GM19099 (cell line): ENCODE data around the gene FOXP1.

ENCODE experiments used
- POLR2A ChIP-seq: IDR thresholded peaks from 3 replicates; pipeline ENCODE4 v1.6.1; 2011; ENCODE audit warnings: low read depth; ENCODE audit not compliant: insufficient read length; ENCODE audit errors: extremely low read depth

The FOXP1 gene

DNA sequence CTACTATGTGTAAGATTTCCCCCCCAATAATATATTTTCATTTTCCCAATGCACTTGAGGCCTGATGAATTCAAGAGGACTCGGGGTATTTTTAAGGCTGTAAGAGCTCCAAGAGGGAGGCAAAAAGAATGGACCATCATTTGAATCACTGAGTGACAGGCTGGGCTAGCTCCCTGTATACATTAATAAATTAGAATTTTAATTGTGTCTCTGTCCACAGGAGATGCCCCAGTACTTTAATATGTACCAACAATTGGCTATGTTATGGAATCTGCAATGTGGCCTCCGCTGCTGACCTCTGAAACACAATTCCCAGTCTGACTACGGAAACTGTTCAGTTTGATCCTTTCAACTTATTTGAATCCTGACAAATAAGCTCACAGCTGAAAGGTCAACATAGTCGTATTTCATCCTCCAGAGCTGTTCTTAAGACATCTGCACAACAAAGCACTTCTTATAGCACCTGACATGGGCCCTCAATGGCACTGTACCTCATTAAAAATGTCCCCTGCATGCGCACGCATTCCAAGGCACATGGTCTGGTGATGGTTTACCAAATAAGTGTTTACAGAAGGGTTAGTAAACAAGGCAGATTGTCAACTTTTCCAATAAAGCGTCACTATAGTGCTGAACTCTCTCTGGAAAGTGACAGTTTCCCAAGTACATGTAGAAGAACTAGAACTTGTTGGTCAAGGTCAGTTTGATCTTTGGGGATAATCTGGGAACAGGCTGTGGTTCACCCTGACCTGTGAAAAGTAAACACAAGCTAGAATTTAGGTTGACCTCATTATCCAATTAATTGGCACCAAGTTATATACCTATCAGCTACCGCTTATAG is 472.9 kb downstream of the FOXP1 start:
- no peak for TF ChIP-seq POLR2A

GRCh38 chr3:71109977-71110285 is 473.6 kb downstream of the FOXP1 start:
- no peak for TF ChIP-seq POLR2A

DNA sequence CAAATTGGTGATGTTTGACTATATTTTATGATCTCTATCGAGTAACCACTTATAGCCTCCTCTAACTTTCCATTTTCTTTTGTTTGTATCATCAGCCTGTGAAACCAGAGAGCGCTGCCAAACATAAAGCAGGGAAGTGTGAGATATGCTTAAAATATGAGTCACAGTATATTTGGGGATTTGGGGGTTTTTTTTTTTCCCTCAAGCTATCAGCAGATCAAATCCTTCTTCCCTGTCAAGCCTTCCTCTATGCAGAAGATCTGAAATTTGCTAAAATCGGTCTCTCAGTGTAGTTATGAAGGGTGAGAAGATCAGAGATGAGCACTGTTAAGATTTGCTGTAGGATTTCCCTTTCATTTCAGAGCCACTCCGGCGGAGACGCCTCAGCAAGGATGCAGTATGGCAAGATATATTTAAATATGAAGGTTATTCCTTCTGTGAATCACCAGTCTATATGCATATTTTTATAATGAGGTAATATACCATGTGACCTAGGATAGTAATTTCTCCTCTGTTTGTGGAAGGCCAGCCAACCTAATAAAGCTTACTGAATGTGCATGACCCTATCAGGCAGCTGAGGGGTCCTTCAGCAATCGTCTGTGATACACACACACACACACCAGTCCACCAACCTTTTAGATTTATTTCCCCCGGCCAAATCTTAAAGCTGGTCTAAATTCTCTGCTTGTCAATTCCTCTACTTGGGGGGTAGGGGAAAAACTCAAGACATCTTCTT is 474.1 kb downstream of the FOXP1 start:
- TF ChIP-seq POLR2A, result no peak

DNA sequence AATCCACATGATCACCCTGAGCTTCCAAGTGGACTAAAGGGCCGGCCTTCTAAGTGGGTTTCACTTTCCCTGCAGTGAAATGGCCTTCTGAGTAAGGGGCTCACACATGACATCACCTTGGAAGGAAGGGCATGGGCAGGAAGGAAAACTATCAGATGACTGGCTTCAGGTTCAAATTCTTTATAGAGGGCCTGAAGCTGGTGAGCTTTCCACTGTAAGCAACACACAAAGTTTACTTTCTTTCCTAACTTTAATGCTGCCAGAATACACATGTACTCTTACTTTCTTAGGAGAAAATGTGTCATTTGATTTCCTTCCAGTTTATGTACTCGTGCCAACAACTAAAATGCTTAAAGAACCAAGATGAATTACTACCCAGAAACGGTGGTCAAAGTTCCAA is 475.6 kb downstream of the FOXP1 start:
- no peak for TF ChIP-seq POLR2A

DNA sequence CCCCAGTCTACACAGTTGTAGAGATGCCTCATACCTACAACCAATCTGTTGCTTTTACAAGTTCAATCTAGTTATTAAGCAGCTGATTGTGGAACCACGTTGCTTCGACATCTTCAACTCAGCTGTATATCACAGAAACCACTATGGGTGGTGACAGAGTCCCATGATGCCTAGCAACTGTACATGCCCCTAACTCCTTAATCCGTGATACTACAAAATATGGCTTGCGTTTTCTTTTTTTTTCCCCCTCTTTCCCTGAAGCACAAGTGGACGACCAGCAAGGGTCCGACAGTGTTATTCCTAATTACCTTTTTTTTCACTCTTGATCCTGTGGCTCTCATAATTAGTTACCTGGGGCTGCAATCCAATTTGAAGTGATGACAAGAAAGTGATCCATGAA is 478.6 kb downstream of the FOXP1 start:
- no peak for TF ChIP-seq POLR2A

- no peak for TF ChIP-seq POLR2A
Observed at GRCh38 chr3:71104556-71104955, 479.0 kb downstream of the FOXP1 start.

GRCh38 chr3:71104121-71104541 is 479.4 kb downstream of the FOXP1 start:
- no peak for TF ChIP-seq POLR2A

DNA sequence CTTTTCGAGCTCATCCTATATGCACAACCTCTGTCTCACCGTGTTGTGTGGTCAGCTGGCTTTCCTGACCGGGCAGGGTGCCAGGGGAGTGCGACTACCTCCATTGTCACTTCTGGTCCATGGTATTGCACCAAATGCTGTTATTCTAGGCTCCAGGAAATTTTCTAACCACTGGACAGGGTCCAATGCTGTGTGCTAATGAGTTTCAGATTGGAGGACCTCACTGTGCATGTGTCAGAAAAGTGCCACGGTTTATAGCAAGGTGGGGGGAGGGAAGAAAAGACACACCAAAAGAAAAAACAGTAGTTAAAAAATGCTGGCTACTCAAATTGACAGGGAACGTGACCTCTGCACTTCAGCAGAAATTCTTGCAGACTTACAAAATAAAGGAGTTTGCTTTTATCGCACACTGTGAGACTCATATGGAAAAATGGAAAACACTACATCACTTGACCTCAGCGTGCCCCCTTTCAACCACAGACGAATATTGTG is 480.1 kb downstream of the FOXP1 start:
- TF ChIP-seq POLR2A, result no peak

DNA sequence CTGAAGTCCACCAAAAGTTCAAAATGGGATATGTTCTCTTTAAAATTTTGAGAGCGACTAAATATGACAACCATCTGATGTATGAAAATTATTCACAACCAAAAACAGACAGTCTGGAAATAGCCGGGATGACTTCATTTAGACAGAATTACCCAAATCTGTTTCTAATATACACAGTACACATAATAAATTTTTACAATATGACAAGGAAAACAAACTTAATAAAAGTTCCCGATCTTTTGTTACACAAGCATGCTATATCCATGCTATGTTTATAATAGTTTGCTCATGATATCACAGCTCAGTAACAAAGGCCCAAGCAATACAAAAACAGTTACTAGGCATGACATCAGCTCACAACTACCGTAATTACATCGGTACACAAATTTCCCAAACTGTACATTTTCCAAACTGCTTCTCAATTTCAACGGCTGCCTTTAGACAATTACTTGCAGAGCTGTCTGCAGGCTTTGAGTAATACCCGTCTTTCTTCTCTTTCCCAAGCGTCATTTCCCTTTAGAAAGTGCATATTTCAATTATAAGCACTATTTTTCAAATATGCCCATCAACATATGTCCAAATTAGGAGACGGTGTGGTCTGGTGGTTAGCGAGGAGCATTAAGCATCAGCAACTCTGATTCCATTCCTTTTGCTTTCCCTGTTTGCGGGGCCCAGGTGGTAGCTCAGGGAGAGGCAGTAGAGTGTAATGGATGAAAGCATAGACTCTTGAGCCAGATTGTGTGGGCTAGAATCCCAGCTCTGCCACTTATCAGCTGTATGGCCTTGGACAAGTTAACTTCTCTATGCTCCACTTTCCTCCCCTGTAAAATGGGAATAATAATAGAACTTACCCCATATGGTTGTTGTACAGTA is 481.2 kb downstream of the FOXP1 start:
- TF ChIP-seq POLR2A, result no peak

GRCh38 chr3:71101626-71102025 is 481.9 kb downstream of the FOXP1 start:
- no peak for TF ChIP-seq POLR2A

DNA sequence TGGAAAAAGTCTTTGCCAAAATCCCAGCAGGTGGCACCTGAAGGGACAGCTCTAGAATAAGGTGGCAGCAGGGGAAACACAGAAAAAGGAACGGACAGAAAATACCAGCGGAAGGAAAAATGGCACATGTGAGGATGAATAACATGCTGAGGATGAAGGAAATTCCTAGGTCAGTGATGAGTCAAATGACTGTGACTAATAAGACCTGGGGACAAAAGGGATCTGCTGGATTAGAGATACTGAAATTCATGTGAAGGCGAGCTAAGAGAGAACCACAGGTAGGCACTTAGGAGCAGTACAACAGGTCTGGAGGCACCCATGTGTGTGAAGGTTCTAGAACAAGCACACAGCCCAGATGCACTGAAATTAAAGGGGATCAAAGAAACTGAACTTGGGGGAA is 482.5 kb downstream of the FOXP1 start:
- TF ChIP-seq POLR2A, result no peak

DNA sequence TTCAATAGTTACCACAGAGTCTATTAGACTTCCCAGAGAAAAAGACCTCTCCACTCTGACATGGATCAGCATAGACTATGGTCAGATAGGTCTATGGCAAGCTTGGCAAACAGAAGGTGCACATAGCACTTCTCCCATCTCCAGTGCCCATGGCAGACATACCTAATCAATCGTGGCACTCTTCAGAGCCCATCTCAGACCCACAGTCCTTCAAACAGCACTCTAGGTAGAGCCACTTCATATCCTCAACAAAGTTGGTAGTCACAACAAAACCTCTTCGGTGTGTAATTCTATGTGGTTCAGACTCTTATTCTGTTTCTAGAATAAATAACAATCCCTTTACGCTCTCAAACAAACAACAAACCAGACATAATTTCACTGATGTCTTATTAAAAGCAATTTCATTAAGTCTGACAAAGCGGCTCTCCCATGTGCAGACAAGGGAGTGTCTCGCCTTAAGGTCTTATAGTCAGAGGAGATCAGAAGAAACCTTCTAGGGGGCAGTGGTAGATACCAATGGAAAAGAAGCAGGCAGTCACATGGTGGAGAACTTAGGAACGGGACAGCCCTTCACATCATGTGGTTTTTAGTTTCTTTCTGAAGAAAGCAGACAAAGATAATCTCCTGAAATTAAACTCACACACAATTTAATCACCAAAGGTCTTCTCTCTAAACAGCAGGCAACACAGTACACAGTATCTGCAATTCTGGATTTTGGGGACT is 483.4 kb downstream of the FOXP1 start:
- no peak for TF ChIP-seq POLR2A

GRCh38 chr3:71097557-71097956 is 486.0 kb downstream of the FOXP1 start:
- TF ChIP-seq POLR2A, result no peak

DNA sequence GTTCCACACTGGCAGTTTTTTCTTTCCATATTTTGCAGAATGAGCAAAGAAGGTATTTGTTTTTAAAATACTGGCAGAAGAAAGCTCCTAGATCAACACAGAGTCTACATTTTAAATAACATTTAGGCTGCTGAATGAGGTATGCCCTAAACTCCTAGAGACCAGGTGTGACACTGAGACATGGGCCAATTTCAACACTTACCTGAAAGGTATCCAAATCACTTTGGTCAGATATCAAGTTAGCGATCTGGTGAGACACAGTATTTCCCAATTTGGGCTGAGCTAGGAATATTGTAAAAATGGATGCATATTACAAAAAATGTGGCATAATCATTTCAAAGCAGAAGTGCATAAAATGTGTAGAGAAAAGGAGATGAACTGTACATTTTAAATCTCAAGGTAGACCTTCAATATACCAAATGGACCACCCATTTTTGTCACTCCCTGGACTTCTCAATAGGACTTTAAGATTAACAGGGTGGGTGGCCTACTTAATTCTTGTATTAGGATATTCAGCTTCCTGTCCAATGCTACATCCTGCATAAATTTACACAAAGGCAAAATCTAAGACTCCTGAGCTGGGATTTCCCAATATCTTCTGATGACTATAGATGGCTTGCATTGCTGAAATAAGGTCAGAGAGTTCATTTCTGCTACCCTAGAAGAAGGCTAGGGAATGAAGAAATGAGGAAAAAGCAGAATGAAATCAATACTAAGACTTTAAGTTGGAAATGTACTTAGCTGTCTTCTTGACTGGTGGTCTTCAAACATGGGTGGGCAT is 487.8 kb downstream of the FOXP1 start:
- no peak for TF ChIP-seq POLR2A
